C4-2B (cell line): ENCODE measurements around the gene COL23A1.

Experiments
- CTCF ChIP-seq: fragments of 450-650 bp; conservative IDR thresholded peaks from 2 replicates; pipeline ENCODE4 v1.5.1; 2017; ENCODE audit warnings: mild to moderate bottlenecking
- ZFX ChIP-seq: fragments of 450-650 bp; IDR thresholded peaks from 2 replicates; pipeline ENCODE4 v1.6.1; 2017

GRCh38 chr5:178290376-178290775 is 299.8 kb downstream of the COL23A1 start:
- TF ChIP-seq CTCF, result no peak
- no peak for TF ChIP-seq ZFX
